ENCODE data around the gene VASP. TPM values are rescaled to one million over a fixed set of nuclear protein-coding genes. Genes with fewer than 3 reads are reported as not detected.

VASP gene
- total and polyA plus RNA-seq, 2 of the 13 experiments (the other 11 are each of a cell fraction or from before 2014, with no cell fraction given) = 41.8 to 67.1 TPM

DNA sequence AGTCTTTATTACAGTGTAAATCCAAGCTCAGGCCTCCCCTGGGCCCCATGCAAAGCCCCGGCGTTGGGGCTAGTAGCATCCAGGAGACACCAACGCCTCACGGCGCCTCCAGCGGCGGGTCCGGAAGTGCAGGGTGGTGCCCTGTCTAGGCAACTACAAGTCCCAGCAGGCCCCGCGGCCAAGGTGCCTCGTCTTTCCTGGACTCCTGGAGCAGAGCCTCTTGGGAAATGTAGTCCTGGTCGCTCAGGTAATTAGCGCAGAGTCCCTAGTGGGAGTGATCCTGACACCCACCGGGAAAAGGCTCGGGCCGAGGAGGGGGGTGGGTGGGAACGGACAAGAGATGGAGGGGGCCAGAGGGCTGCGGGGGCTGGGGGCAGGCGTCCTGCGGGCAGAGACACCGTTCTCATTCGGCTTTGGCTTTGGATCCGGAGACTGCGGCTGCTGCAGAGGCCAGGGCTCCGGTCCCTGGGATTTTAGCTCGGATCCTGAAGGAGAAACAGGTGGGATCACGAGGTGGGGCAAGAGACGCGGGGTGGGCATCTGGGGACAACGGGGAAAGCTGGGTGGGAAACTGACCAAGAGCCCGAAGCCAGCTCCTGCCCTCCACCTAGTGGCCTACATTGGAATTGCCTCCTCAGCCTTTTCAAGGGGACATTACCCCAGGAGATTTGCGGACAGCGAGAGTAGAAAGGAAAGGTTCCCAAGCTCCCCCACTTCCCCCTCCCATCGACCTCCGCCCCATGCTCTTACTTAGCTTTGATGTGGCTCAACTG, 21.8 kb upstream of the VASP start (continued):
- TF ChIP-seq, protein P1, sequence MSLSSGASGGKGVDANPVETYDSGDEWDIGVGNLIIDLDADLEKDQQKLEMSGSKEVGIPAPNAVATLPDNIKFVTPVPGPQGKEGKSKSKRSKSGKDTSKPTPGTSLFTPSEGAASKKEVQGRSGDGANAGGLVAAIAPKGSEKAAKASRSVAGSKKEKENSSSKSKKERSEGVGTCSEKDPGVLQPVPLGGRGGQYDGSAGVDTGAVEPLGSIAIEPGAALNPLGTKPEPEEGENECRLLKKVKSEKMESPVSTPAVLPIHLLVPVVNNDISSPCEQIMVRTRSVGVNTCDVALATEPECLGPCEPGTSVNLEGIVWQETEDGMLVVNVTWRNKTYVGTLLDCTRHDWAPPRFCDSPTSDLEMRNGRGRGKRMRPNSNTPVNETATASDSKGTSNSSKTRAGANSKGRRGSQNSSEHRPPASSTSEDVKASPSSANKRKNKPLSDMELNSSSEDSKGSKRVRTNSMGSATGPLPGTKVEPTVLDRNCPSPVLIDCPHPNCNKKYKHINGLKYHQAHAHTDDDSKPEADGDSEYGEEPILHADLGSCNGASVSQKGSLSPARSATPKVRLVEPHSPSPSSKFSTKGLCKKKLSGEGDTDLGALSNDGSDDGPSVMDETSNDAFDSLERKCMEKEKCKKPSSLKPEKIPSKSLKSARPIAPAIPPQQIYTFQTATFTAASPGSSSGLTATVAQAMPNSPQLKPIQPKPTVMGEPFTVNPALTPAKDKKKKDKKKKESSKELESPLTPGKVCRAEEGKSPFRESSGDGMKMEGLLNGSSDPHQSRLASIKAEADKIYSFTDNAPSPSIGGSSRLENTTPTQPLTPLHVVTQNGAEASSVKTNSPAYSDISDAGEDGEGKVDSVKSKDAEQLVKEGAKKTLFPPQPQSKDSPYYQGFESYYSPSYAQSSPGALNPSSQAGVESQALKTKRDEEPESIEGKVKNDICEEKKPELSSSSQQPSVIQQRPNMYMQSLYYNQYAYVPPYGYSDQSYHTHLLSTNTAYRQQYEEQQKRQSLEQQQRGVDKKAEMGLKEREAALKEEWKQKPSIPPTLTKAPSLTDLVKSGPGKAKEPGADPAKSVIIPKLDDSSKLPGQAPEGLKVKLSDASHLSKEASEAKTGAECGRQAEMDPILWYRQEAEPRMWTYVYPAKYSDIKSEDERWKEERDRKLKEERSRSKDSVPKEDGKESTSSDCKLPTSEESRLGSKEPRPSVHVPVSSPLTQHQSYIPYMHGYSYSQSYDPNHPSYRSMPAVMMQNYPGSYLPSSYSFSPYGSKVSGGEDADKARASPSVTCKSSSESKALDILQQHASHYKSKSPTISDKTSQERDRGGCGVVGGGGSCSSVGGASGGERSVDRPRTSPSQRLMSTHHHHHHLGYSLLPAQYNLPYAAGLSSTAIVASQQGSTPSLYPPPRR (CRISPR knock-in tag; IDR thresholded peaks at IDR 0.05; ENCODE audit: borderline replicate concordance) = no peak
- TF ChIP-seq, protein P2, sequence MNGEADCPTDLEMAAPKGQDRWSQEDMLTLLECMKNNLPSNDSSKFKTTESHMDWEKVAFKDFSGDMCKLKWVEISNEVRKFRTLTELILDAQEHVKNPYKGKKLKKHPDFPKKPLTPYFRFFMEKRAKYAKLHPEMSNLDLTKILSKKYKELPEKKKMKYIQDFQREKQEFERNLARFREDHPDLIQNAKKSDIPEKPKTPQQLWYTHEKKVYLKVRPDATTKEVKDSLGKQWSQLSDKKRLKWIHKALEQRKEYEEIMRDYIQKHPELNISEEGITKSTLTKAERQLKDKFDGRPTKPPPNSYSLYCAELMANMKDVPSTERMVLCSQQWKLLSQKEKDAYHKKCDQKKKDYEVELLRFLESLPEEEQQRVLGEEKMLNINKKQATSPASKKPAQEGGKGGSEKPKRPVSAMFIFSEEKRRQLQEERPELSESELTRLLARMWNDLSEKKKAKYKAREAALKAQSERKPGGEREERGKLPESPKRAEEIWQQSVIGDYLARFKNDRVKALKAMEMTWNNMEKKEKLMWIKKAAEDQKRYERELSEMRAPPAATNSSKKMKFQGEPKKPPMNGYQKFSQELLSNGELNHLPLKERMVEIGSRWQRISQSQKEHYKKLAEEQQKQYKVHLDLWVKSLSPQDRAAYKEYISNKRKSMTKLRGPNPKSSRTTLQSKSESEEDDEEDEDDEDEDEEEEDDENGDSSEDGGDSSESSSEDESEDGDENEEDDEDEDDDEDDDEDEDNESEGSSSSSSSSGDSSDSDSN (CRISPR knock-in tag; IDR thresholded peaks at IDR 0.05) = peak; percentile 63
- TF ChIP-seq ZNF34 (CRISPR knock-in tag; IDR thresholded peaks at IDR 0.05; ENCODE audit: borderline replicate concordance) (no peak), CENPT (CRISPR knock-in tag; IDR thresholded peaks at IDR 0.05; ENCODE audit: low read depth) (no peak), ARNT2 (CRISPR knock-in tag; IDR thresholded peaks at IDR 0.05; ENCODE audit: low read depth) (no peak), RARA (CRISPR knock-in tag; IDR thresholded peaks at IDR 0.05) (0 out of 2 replicates have a peak, but pooled peaks have one; percentile 16), ZNF878 (CRISPR knock-in tag; IDR thresholded peaks at IDR 0.05) (no peak), ZNF883 (CRISPR knock-in tag; IDR thresholded peaks at IDR 0.05; ENCODE audit: not compliant biosample characterization) (no peak), ZFX (CRISPR knock-in tag; IDR thresholded peaks at IDR 0.05; ENCODE audit: low read depth) (peak; percentile 43; the same call in 1 of the 2 replicates), MEIS2 (CRISPR knock-in tag; IDR thresholded peaks at IDR 0.05) (no peak)
- TF ChIP-seq, protein P3, sequence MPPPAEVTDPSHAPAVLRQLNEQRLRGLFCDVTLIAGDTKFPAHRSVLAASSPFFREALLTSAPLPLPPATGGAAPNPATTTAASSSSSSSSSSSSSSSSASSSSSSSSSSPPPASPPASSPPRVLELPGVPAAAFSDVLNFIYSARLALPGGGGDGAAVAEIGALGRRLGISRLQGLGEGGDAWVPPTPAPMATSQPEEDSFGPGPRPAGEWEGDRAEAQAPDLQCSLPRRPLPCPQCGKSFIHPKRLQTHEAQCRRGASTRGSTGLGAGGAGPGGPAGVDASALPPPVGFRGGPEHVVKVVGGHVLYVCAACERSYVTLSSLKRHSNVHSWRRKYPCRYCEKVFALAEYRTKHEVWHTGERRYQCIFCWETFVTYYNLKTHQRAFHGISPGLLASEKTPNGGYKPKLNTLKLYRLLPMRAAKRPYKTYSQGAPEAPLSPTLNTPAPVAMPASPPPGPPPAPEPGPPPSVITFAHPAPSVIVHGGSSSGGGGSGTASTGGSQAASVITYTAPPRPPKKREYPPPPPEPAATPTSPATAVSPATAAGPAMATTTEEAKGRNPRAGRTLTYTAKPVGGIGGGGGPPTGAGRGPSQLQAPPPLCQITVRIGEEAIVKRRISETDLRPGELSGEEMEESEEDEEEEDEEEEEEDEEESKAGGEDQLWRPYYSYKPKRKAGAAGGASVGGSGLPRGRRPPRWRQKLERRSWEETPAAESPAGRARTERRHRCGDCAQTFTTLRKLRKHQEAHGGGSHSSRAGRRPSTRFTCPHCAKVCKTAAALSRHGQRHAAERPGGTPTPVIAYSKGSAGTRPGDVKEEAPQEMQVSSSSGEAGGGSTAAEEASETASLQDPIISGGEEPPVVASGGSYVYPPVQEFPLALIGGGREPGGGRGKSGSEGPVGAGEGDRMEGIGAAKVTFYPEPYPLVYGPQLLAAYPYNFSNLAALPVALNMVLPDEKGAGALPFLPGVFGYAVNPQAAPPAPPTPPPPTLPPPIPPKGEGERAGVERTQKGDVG (CRISPR knock-in tag; IDR thresholded peaks at IDR 0.05; ENCODE audit: borderline replicate concordance) = 0 out of 2 replicates have a peak, but pooled peaks have one; percentile 33
- TF ChIP-seq, protein P4, sequence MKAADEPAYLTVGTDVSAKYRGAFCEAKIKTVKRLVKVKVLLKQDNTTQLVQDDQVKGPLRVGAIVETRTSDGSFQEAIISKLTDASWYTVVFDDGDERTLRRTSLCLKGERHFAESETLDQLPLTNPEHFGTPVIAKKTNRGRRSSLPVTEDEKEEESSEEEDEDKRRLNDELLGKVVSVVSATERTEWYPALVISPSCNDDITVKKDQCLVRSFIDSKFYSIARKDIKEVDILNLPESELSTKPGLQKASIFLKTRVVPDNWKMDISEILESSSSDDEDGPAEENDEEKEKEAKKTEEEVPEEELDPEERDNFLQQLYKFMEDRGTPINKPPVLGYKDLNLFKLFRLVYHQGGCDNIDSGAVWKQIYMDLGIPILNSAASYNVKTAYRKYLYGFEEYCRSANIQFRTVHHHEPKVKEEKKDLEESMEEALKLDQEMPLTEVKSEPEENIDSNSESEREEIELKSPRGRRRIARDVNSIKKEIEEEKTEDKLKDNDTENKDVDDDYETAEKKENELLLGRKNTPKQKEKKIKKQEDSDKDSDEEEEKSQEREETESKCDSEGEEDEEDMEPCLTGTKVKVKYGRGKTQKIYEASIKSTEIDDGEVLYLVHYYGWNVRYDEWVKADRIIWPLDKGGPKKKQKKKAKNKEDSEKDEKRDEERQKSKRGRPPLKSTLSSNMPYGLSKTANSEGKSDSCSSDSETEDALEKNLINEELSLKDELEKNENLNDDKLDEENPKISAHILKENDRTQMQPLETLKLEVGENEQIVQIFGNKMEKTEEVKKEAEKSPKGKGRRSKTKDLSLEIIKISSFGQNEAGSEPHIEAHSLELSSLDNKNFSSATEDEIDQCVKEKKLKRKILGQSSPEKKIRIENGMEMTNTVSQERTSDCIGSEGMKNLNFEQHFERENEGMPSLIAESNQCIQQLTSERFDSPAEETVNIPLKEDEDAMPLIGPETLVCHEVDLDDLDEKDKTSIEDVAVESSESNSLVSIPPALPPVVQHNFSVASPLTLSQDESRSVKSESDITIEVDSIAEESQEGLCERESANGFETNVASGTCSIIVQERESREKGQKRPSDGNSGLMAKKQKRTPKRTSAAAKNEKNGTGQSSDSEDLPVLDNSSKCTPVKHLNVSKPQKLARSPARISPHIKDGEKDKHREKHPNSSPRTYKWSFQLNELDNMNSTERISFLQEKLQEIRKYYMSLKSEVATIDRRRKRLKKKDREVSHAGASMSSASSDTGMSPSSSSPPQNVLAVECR (CRISPR knock-in tag; IDR thresholded peaks at IDR 0.05; ENCODE audit: borderline replicate concordance) = no peak; the same call in 1 of the 2 replicates
